WTC11 (cell line): ENCODE results near the gene SGCG. TPM values are rescaled to one million over a fixed set of nuclear protein-coding genes. Genes with fewer than 3 reads are reported as not detected.

ENCODE experiments used
- ATAC-seq: fragments of 200-7000 bp; cut with Tn5 transposase; 2 replicates; pipeline ENCODE4 v1.10.0; 2021; ENCODE audit warnings: mild to moderate bottlenecking, moderate library complexity
- Bru-seq: library from RNA; stranded (reverse); fragments of 400-500 nt; gene quantifications from one replicate; lab custom pipeline; 2021; lab: Mats Ljungman, UMichigan
- CTCF ChIA-PET: fragments of 300-600 bp; sonication (Branson Sonifier 250); formaldehyde crosslinking; loops from one replicate; lab custom pipeline; 2021; ENCODE audit warnings: antibody characterized with exemption; lab: Charles Lee
- POLR2A ChIA-PET: fragments of 350-600 bp; sonication (Branson Sonifier 250); formaldehyde crosslinking; loops from one replicate; lab custom pipeline; 2021; ENCODE audit warnings: antibody characterized with exemption; lab: Charles Lee
- DNase-seq: peaks from one replicate; pipeline ENCODE4 v3.0.0; 2021; ENCODE audit warnings: low spot score
- H3K27ac Mint-ChIP-seq: 2 replicates; pipeline ENCODE4 v1.8.0; 2021; ENCODE audit warnings: mixed read lengths
- H3K27me3 Mint-ChIP-seq: 2 replicates; pipeline ENCODE4 v1.8.0; 2021; ENCODE audit warnings: low read depth, mild to moderate bottlenecking, moderate library complexity, mixed read lengths
- H3K36me3 Mint-ChIP-seq: 2 replicates; pipeline ENCODE4 v1.8.0; 2021; ENCODE audit warnings: mixed read lengths
- H3K4me1 Mint-ChIP-seq: 2 replicates; pipeline ENCODE4 v1.8.0; 2022; ENCODE audit warnings: mixed read lengths
- H3K4me3 Mint-ChIP-seq: 2 replicates; pipeline ENCODE4 v1.8.0; 2021; ENCODE audit warnings: mild to moderate bottlenecking, moderate library complexity, mixed read lengths
- H3K9me3 Mint-ChIP-seq: 2 replicates; pipeline ENCODE4 v1.8.0; 2021; ENCODE audit warnings: mixed read lengths
- ATF1 ChIP-seq: sonication (generic); formaldehyde crosslinking; IDR thresholded peaks from 2 replicates; pipeline ENCODE4 v1.8.1; 2023; ENCODE audit warnings: mild to moderate bottlenecking, moderate library complexity, missing genetic modification reagents
- EMX1 ChIP-seq: fragments of 250-450 bp; sonication (Bioruptor Pico); IDR thresholded peaks from 2 replicates; pipeline ENCODE4 v1.8.0; 2021; ENCODE audit warnings: mild to moderate bottlenecking
- GTF2I ChIP-seq: fragments of 250-450 bp; sonication (Bioruptor Pico); conservative IDR thresholded peaks from 2 replicates; pipeline ENCODE4 v1.4.0; 2021; ENCODE audit warnings: mild to moderate bottlenecking
- JUN ChIP-seq: sonication (generic); formaldehyde crosslinking; IDR thresholded peaks from 2 replicates; pipeline ENCODE4 v1.8.0; 2023; ENCODE audit warnings: mild to moderate bottlenecking, missing genetic modification reagents
- KAT7 ChIP-seq: sonication (generic); formaldehyde crosslinking; IDR thresholded peaks from 2 replicates; pipeline ENCODE4 v1.8.1; 2023; ENCODE audit warnings: missing genetic modification reagents, mild to moderate bottlenecking, borderline replicate concordance
- NR1H2 ChIP-seq: sonication (generic); formaldehyde crosslinking; IDR thresholded peaks from 2 replicates; pipeline ENCODE4 v1.9.0; 2021; ENCODE audit warnings: mild to moderate bottlenecking, moderate library complexity, missing genetic modification reagents
- NR2C2 ChIP-seq: sonication (generic); formaldehyde crosslinking; IDR thresholded peaks from 2 replicates; pipeline ENCODE4 v1.8.0; 2022; ENCODE audit warnings: mild to moderate bottlenecking, missing genetic modification reagents
- RELA ChIP-seq: sonication (generic); formaldehyde crosslinking; IDR thresholded peaks from 2 replicates; pipeline ENCODE4 v1.8.1; 2022; ENCODE audit warnings: missing genetic modification reagents, mild to moderate bottlenecking, borderline replicate concordance
- TEAD4 ChIP-seq: sonication (generic); formaldehyde crosslinking; IDR thresholded peaks from 2 replicates; pipeline ENCODE4 v1.8.0; 2022; ENCODE audit warnings: mild to moderate bottlenecking, missing genetic modification reagents
- long read RNA-seq, 3 experiments: library from RNA in 1 of 3; library from capped mRNA in 1 of 3; library from polyadenylated mRNA in 1 of 3; unstranded in 2 of 3; stranded (forward) in 1 of 3; transcript quantifications; one replicate each; pipeline ENCODE4 v2.0.0, GENCODE V29; 2021
- total RNA-seq: library from RNA; stranded (reverse); gene quantifications from 3 replicates; pipeline ENCODE4 v1.2.3, GENCODE V29; 2021
- TF ChIP-seq, protein P1 (sequence below): fragments of 250-450 bp; sonication (Bioruptor Pico); IDR thresholded peaks from 2 replicates; pipeline ENCODE4 v1.9.0; 2021; ENCODE audit warnings: mild to moderate bottlenecking
- TF ChIP-seq, protein P2 (sequence below): sonication (generic); formaldehyde crosslinking; IDR thresholded peaks from 2 replicates; pipeline ENCODE4 v1.8.1; 2022; ENCODE audit warnings: mild to moderate bottlenecking, missing genetic modification reagents, moderate library complexity, borderline replicate concordance
- TF ChIP-seq, protein P3 (sequence below): sonication (generic); formaldehyde crosslinking; conservative IDR thresholded peaks from 2 replicates; pipeline ENCODE4 v1.8.1; 2023; ENCODE audit warnings: mild to moderate bottlenecking, low read depth, missing genetic modification reagents, moderate library complexity
- TF ChIP-seq, protein P4 (sequence below): fragments of 250-450 bp; sonication (Bioruptor Pico); IDR thresholded peaks from 2 replicates; pipeline ENCODE4 v1.9.0; 2021; ENCODE audit warnings: moderate library complexity, mild to moderate bottlenecking, inconsistent platforms, borderline replicate concordance
- TF ChIP-seq, protein P5 (sequence below): sonication (generic); formaldehyde crosslinking; IDR thresholded peaks from 2 replicates; pipeline ENCODE4 v1.8.1; 2023; ENCODE audit warnings: mild to moderate bottlenecking, missing genetic modification reagents
- TF ChIP-seq, protein P6 (sequence below): sonication (generic); formaldehyde crosslinking; IDR thresholded peaks from 2 replicates; pipeline ENCODE4 v1.8.1; 2023; ENCODE audit warnings: mild to moderate bottlenecking, missing genetic modification reagents, moderate library complexity
- TF ChIP-seq, protein P7 (sequence below): sonication (generic); formaldehyde crosslinking; IDR thresholded peaks from 2 replicates; pipeline ENCODE4 v1.8.1; 2023; ENCODE audit warnings: mild to moderate bottlenecking, moderate library complexity, missing genetic modification reagents
- TF ChIP-seq, protein P8 (sequence below): sonication (generic); formaldehyde crosslinking; IDR thresholded peaks from 2 replicates; pipeline ENCODE4 v1.8.1; 2022; ENCODE audit warnings: mild to moderate bottlenecking, moderate library complexity, missing genetic modification reagents
- TF ChIP-seq, protein P9 (sequence below): sonication (generic); formaldehyde crosslinking; conservative IDR thresholded peaks from 2 replicates; pipeline ENCODE4 v1.8.1; 2022; ENCODE audit warnings: mild to moderate bottlenecking, missing genetic modification reagents
- TF ChIP-seq, protein P10 (sequence below): sonication (generic); formaldehyde crosslinking; IDR thresholded peaks from 2 replicates; pipeline ENCODE4 v1.8.0; 2023; ENCODE audit warnings: missing genetic modification reagents

The SGCG gene, protein sequence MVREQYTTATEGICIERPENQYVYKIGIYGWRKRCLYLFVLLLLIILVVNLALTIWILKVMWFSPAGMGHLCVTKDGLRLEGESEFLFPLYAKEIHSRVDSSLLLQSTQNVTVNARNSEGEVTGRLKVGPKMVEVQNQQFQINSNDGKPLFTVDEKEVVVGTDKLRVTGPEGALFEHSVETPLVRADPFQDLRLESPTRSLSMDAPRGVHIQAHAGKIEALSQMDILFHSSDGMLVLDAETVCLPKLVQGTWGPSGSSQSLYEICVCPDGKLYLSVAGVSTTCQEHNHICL
- total RNA-seq, result not detected in 3 replicates
- Bru-seq, nascent RNA, result percentile 9 among the genes with signal in this experiment
- long read RNA-seq, experiment 1, partial matches to known transcripts, result 0 of 1 reads
- long read RNA-seq, experiment 1, other reads (novel, unspliced or antisense), result 1 of 1 reads
- long read RNA-seq, experiment 2, result 0 reads
- long read RNA-seq, experiment 3, result 0 reads

DNA sequence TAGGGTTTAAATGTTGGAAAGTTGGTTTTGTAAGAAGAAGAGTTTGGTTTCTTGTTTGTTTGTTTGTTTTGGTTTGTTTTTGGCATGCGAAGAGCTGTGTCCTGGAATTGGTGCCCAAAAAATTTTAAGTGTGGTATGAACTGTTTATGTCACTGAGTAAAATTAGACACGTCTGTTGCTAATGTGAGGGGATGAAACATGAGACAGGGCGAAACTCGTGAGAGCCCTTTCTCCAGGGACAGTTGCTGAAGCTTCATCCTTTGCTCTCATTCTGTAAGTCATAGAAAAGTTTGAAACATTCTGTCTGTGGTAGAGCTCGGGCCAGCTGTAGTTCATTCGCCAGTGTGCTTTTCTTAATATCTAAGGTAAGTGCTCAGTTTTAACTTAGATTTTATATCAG is at the start of gene SGCG:
Gene SGCG, plus strand, starts transcription at position 269 of the 400 bp plus-strand sequence. CDS start 22,716 bp downstream, outside the sequence.
- POLR2A ChIA-PET, result no interaction called here
- Mint-ChIP-seq H3K4me3 (no peak within 1 kb of the TSS), H3K36me3 (no peaks in the 10 kb centered on the region), H3K27ac (no peak within 1 kb of the TSS), H3K27me3 (no peaks in the 10 kb centered on the region), H3K9me3 (0 out of 2 replicates have a peak, but pooled peaks cover 4% of the 10 kb centered on the region), H3K4me1 (0 out of 2 replicates have a peak, but pooled peaks cover 6% of the 10 kb centered on the region)
- DNase-seq (no peak), ATAC-seq (no peak)
- TF ChIP-seq, protein P1, sequence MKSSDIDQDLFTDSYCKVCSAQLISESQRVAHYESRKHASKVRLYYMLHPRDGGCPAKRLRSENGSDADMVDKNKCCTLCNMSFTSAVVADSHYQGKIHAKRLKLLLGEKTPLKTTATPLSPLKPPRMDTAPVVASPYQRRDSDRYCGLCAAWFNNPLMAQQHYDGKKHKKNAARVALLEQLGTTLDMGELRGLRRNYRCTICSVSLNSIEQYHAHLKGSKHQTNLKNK (CRISPR knock-in tag), result no peak
- TF ChIP-seq, protein P2, sequence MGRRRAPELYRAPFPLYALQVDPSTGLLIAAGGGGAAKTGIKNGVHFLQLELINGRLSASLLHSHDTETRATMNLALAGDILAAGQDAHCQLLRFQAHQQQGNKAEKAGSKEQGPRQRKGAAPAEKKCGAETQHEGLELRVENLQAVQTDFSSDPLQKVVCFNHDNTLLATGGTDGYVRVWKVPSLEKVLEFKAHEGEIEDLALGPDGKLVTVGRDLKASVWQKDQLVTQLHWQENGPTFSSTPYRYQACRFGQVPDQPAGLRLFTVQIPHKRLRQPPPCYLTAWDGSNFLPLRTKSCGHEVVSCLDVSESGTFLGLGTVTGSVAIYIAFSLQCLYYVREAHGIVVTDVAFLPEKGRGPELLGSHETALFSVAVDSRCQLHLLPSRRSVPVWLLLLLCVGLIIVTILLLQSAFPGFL (CRISPR knock-in tag), result no peak
- TF ChIP-seq, protein P3, sequence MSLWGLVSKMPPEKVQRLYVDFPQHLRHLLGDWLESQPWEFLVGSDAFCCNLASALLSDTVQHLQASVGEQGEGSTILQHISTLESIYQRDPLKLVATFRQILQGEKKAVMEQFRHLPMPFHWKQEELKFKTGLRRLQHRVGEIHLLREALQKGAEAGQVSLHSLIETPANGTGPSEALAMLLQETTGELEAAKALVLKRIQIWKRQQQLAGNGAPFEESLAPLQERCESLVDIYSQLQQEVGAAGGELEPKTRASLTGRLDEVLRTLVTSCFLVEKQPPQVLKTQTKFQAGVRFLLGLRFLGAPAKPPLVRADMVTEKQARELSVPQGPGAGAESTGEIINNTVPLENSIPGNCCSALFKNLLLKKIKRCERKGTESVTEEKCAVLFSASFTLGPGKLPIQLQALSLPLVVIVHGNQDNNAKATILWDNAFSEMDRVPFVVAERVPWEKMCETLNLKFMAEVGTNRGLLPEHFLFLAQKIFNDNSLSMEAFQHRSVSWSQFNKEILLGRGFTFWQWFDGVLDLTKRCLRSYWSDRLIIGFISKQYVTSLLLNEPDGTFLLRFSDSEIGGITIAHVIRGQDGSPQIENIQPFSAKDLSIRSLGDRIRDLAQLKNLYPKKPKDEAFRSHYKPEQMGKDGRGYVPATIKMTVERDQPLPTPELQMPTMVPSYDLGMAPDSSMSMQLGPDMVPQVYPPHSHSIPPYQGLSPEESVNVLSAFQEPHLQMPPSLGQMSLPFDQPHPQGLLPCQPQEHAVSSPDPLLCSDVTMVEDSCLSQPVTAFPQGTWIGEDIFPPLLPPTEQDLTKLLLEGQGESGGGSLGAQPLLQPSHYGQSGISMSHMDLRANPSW (CRISPR knock-in tag), result no peak
- TF ChIP-seq, protein P4, sequence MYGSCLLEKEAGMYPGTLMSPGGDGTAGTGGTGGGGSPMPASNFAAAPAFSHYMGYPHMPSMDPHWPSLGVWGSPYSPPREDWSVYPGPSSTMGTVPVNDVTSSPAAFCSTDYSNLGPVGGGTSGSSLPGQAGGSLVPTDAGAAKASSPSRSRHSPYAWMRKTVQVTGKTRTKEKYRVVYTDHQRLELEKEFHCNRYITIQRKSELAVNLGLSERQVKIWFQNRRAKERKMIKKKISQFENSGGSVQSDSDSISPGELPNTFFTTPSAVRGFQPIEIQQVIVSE (CRISPR knock-in tag), result no peak
- TF ChIP-seq GTF2I (CRISPR knock-in tag), result no peak
- no peak for TF ChIP-seq EMX1 (CRISPR knock-in tag)
- no peak for TF ChIP-seq NR1H2
- TF ChIP-seq, protein P5, sequence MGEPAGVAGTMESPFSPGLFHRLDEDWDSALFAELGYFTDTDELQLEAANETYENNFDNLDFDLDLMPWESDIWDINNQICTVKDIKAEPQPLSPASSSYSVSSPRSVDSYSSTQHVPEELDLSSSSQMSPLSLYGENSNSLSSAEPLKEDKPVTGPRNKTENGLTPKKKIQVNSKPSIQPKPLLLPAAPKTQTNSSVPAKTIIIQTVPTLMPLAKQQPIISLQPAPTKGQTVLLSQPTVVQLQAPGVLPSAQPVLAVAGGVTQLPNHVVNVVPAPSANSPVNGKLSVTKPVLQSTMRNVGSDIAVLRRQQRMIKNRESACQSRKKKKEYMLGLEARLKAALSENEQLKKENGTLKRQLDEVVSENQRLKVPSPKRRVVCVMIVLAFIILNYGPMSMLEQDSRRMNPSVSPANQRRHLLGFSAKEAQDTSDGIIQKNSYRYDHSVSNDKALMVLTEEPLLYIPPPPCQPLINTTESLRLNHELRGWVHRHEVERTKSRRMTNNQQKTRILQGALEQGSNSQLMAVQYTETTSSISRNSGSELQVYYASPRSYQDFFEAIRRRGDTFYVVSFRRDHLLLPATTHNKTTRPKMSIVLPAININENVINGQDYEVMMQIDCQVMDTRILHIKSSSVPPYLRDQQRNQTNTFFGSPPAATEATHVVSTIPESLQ, result no peak
- TF ChIP-seq, protein P6, sequence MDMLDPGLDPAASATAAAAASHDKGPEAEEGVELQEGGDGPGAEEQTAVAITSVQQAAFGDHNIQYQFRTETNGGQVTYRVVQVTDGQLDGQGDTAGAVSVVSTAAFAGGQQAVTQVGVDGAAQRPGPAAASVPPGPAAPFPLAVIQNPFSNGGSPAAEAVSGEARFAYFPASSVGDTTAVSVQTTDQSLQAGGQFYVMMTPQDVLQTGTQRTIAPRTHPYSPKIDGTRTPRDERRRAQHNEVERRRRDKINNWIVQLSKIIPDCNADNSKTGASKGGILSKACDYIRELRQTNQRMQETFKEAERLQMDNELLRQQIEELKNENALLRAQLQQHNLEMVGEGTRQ, result no peak
- no peak for TF ChIP-seq NR2C2 (CRISPR knock-in tag)
- no peak for TF ChIP-seq TEAD4 (CRISPR knock-in tag)
- TF ChIP-seq, protein P7, sequence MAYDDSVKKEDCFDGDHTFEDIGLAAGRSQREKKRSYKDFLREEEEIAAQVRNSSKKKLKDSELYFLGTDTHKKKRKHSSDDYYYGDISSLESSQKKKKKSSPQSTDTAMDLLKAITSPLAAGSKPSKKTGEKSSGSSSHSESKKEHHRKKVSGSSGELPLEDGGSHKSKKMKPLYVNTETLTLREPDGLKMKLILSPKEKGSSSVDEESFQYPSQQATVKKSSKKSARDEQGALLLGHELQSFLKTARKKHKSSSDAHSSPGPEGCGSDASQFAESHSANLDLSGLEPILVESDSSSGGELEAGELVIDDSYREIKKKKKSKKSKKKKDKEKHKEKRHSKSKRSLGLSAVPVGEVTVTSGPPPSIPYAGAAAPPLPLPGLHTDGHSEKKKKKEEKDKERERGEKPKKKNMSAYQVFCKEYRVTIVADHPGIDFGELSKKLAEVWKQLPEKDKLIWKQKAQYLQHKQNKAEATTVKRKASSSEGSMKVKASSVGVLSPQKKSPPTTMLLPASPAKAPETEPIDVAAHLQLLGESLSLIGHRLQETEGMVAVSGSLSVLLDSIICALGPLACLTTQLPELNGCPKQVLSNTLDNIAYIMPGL (CRISPR knock-in tag), result no peak
- no peak for TF ChIP-seq ATF1
- TF ChIP-seq JUN, result no peak
- no peak for TF ChIP-seq RELA (CRISPR knock-in tag)
- TF ChIP-seq KAT7 (CRISPR knock-in tag), result no peak
- TF ChIP-seq, protein P8, sequence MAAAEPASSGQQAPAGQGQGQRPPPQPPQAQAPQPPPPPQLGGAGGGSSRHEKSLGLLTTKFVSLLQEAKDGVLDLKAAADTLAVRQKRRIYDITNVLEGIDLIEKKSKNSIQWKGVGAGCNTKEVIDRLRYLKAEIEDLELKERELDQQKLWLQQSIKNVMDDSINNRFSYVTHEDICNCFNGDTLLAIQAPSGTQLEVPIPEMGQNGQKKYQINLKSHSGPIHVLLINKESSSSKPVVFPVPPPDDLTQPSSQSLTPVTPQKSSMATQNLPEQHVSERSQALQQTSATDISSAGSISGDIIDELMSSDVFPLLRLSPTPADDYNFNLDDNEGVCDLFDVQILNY (CRISPR knock-in tag), result no peak
- TF ChIP-seq, protein P9, sequence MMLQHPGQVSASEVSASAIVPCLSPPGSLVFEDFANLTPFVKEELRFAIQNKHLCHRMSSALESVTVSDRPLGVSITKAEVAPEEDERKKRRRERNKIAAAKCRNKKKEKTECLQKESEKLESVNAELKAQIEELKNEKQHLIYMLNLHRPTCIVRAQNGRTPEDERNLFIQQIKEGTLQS, result no peak
- TF ChIP-seq, protein P10, sequence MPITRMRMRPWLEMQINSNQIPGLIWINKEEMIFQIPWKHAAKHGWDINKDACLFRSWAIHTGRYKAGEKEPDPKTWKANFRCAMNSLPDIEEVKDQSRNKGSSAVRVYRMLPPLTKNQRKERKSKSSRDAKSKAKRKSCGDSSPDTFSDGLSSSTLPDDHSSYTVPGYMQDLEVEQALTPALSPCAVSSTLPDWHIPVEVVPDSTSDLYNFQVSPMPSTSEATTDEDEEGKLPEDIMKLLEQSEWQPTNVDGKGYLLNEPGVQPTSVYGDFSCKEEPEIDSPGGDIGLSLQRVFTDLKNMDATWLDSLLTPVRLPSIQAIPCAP (CRISPR knock-in tag), result no peak
- CTCF ChIA-PET, result no interaction called here
